ENCODE measurements around the gene PROSER2. TPM values are rescaled to one million over a fixed set of nuclear protein-coding genes. Genes with fewer than 3 reads are reported as not detected.

The PROSER2 gene
- total RNA-seq, 1 donor, result 6.9 TPM

- Histone ChIP-seq H4K20me1 (ENCODE audit: insufficient read depth, low read length) (no peaks in the 10 kb centered on the region), H3K4me3 (ENCODE audit: insufficient read depth, low read length) (no peak overlapping the region), H3K27ac (ENCODE audit: low read depth, low read length) (no peak overlapping the region), H3K27me3 (ENCODE audit: insufficient read depth, low read length) (peaks cover 4% of the 10 kb centered on the region), H3K4me2 (ENCODE audit: insufficient read depth, low read length) (no peak overlapping the region), H3K4me1 (ENCODE audit: insufficient read depth, low read length) (peaks cover 7% of the 10 kb centered on the region), H3K79me2 (ENCODE audit: insufficient read depth, low read length) (no peaks in the 10 kb centered on the region), H3K9me3 (ENCODE audit: low read depth, low read length) (no peaks in the 10 kb centered on the region), H3K36me3 (ENCODE audit: insufficient read depth, low read length) (no peaks in the 10 kb centered on the region), H2AFZ (ENCODE audit: low read length) (no peak overlapping the region)
- no peak for TF ChIP-seq CTCF (IDR thresholded peaks at IDR 0.05; ENCODE audit: extremely low read depth, low read depth, low read length)
- no peak for DNase-seq (ENCODE audit: insufficient read length, low spot score, missing footprints)
Measured at GRCh38 chr10:11794566-11794965, 28.6 kb upstream of the PROSER2 start.

GRCh38 chr10:11795101-11795920 lies 27.8 kb upstream of the PROSER2 start:
- Histone ChIP-seq H4K20me1 (ENCODE audit: insufficient read depth, low read length) (no peaks in the 10 kb centered on the region), H3K4me2 (ENCODE audit: insufficient read depth, low read length) (no peak overlapping the region), H3K36me3 (ENCODE audit: insufficient read depth, low read length) (no peaks in the 10 kb centered on the region), H3K79me2 (ENCODE audit: insufficient read depth, low read length) (no peaks in the 10 kb centered on the region), H3K4me1 (ENCODE audit: insufficient read depth, low read length) (peaks cover 7% of the 10 kb centered on the region), H3K9me3 (ENCODE audit: low read depth, low read length) (no peaks in the 10 kb centered on the region), H2AFZ (ENCODE audit: low read length) (no peak overlapping the region), H3K27ac (ENCODE audit: low read depth, low read length) (no peak overlapping the region), H3K4me3 (ENCODE audit: insufficient read depth, low read length) (no peak overlapping the region), H3K27me3 (ENCODE audit: insufficient read depth, low read length) (peaks cover 4% of the 10 kb centered on the region)
- TF ChIP-seq CTCF (IDR thresholded peaks at IDR 0.05; ENCODE audit: extremely low read depth, low read depth, low read length), result no peak
- no peak for DNase-seq (ENCODE audit: insufficient read length, low spot score, missing footprints)

- H4K20me1 ChIP-seq (ENCODE audit: insufficient read depth, low read length), result no peaks in the 10 kb centered on the region
- H2AFZ ChIP-seq (ENCODE audit: low read length), result no peak overlapping the region
- H3K27me3 ChIP-seq (ENCODE audit: insufficient read depth, low read length), result no peaks in the 10 kb centered on the region
- DNase-seq (ENCODE audit: insufficient read length, low spot score, missing footprints), result peak; percentile 85
- no peak overlapping the region for H3K4me2 ChIP-seq (ENCODE audit: insufficient read depth, low read length)
- H3K4me3 ChIP-seq (ENCODE audit: insufficient read depth, low read length), result no peak overlapping the region
- no peak for TF ChIP-seq CTCF (IDR thresholded peaks at IDR 0.05; ENCODE audit: extremely low read depth, low read depth, low read length)
- no peaks in the 10 kb centered on the region for H3K79me2 ChIP-seq (ENCODE audit: insufficient read depth, low read length)
- peaks cover 7% of the 10 kb centered on the region for H3K4me1 ChIP-seq (ENCODE audit: insufficient read depth, low read length)
- no peaks in the 10 kb centered on the region for H3K9me3 ChIP-seq (ENCODE audit: low read depth, low read length)
- no peaks in the 10 kb centered on the region for H3K36me3 ChIP-seq (ENCODE audit: insufficient read depth, low read length)
- H3K27ac ChIP-seq (ENCODE audit: low read depth, low read length), result no peak overlapping the region
Measured at GRCh38 chr10:11796474-11796873, 26.7 kb upstream of the PROSER2 start.

- Histone ChIP-seq H3K27ac (ENCODE audit: low read depth, low read length) (no peak overlapping the region), H3K4me1 (ENCODE audit: insufficient read depth, low read length) (peaks cover 7% of the 10 kb centered on the region), H3K27me3 (ENCODE audit: insufficient read depth, low read length) (no peaks in the 10 kb centered on the region), H3K36me3 (ENCODE audit: insufficient read depth, low read length) (no peaks in the 10 kb centered on the region), H3K4me2 (ENCODE audit: insufficient read depth, low read length) (no peak overlapping the region), H3K9me3 (ENCODE audit: low read depth, low read length) (no peaks in the 10 kb centered on the region), H3K4me3 (ENCODE audit: insufficient read depth, low read length) (no peak overlapping the region), H4K20me1 (ENCODE audit: insufficient read depth, low read length) (no peaks in the 10 kb centered on the region), H2AFZ (ENCODE audit: low read length) (no peak overlapping the region), H3K79me2 (ENCODE audit: insufficient read depth, low read length) (no peaks in the 10 kb centered on the region)
- TF ChIP-seq CTCF (IDR thresholded peaks at IDR 0.05; ENCODE audit: extremely low read depth, low read depth, low read length), result no peak
- DNase-seq (ENCODE audit: insufficient read length, low spot score, missing footprints), result no peak
Measured at GRCh38 chr10:11797281-11797680, 25.9 kb upstream of the PROSER2 start.
